ENCODE results near the gene ROS1.

The ROS1 gene

DNA sequence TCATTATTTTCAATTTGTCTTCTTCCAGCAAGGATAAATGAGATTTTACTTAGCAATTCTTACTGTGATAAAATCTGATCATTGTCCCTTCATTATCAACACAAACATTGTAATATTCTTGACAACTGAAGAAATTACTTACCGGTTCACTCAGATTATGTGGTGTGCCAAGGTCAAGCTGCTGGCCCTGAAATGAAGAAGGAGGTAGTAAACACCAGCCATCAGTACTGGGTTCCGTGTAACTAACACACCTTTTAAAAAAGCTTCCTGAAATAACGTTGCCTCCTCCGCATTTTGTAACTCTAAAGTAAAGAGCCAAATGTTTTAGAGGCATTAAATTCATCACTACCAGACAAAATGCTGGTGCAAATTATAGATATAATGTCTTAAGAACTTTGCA lies 7.4 kb downstream of the ROS1 start:
- Histone ChIP-seq H3K4me1 (ENCODE audit: control insufficient read depth, insufficient read depth, low read length) (no peaks in the 10 kb centered on the region), H3K4me3 (ENCODE audit: low read length) (no peak overlapping the region), H3K36me3 (ENCODE audit: control insufficient read depth, insufficient read depth, low read length) (no peaks in the 10 kb centered on the region), H3K9me3 (ENCODE audit: control insufficient read depth, low read length) (no peaks in the 10 kb centered on the region), H3K27me3 (ENCODE audit: control insufficient read depth, insufficient read depth, low read length) (no peaks in the 10 kb centered on the region), H3K9ac (ENCODE audit: low read length) (no peak overlapping the region)

DNA sequence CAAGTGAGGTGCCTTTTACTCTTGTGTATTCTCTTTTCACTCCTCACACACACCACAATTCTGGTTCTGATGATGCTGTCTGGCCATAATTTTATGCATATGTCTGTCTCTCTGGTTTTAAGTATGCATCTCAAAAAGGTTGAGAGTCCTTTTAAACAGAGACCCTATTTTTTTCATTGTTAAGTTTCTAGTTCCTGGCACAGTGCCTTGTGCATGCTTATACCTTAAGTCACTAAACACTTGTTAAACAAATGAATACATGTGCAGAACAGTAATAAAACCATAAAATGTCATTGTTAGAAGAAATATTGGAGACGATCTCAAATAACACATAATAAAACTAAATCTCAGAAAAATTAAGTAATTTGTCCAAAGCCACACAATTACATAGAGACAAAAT lies 7.9 kb downstream of the ROS1 start:
- no peak overlapping the region for H3K4me3 ChIP-seq (ENCODE audit: low read length)
- no peaks in the 10 kb centered on the region for H3K36me3 ChIP-seq (ENCODE audit: control insufficient read depth, insufficient read depth, low read length)
- no peak overlapping the region for H3K9ac ChIP-seq (ENCODE audit: low read length)
- H3K9me3 ChIP-seq (ENCODE audit: control insufficient read depth, low read length) = no peaks in the 10 kb centered on the region
- no peaks in the 10 kb centered on the region for H3K4me1 ChIP-seq (ENCODE audit: control insufficient read depth, insufficient read depth, low read length)
- no peaks in the 10 kb centered on the region for H3K27me3 ChIP-seq (ENCODE audit: control insufficient read depth, insufficient read depth, low read length)

DNA sequence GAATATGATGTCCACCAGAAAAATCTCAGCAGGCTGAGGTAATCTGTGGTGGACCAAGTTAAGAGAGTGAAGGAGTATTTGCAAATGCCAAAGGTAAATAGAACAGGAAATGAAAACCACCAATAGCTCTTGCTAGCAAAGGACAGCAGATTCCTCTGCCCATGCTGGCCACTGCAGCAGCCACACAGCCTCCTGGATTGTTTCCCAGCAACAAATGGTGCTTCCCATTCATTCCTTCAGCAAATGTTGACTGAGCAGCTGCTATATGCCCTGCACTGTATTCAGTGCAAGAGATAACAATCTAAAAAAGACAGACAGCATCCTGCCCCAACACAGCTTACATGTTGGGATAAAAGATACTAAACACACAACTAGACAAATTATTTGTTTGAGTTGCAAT lies 11.0 kb downstream of the ROS1 start:
- no peaks in the 10 kb centered on the region for H3K4me1 ChIP-seq (ENCODE audit: control insufficient read depth, insufficient read depth, low read length)
- H3K36me3 ChIP-seq (ENCODE audit: control insufficient read depth, insufficient read depth, low read length) = no peaks in the 10 kb centered on the region
- no peak overlapping the region for H3K4me3 ChIP-seq (ENCODE audit: low read length)
- no peaks in the 10 kb centered on the region for H3K9me3 ChIP-seq (ENCODE audit: control insufficient read depth, low read length)
- no peaks in the 10 kb centered on the region for H3K27me3 ChIP-seq (ENCODE audit: control insufficient read depth, insufficient read depth, low read length)
- no peak overlapping the region for H3K9ac ChIP-seq (ENCODE audit: low read length)

DNA sequence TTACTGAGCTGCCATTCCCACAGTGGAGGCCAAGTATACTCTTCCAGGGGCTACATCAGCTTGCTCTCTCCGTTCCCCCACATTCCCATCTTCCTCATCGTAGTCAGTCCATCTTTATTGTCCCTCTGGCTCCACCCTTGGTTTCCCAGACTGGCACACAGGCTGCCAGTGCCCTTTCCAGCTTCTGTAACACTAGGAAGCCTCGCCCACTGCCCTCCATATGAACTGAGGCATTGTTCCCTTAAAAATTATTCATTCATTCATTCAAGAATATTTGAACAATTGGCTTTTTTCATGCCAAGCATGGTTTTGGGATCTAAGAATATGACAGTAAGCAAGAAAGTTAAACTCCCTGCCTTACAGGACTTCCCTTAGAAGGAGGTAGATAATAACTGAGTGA lies 14.3 kb downstream of the ROS1 start:
- no peaks in the 10 kb centered on the region for H3K4me1 ChIP-seq (ENCODE audit: control insufficient read depth, insufficient read depth, low read length)
- no peaks in the 10 kb centered on the region for H3K27me3 ChIP-seq (ENCODE audit: control insufficient read depth, insufficient read depth, low read length)
- no peaks in the 10 kb centered on the region for H3K36me3 ChIP-seq (ENCODE audit: control insufficient read depth, insufficient read depth, low read length)
- no peak overlapping the region for H3K9ac ChIP-seq (ENCODE audit: low read length)
- H3K4me3 ChIP-seq (ENCODE audit: low read length) = no peak overlapping the region
- no peaks in the 10 kb centered on the region for H3K9me3 ChIP-seq (ENCODE audit: control insufficient read depth, low read length)

DNA sequence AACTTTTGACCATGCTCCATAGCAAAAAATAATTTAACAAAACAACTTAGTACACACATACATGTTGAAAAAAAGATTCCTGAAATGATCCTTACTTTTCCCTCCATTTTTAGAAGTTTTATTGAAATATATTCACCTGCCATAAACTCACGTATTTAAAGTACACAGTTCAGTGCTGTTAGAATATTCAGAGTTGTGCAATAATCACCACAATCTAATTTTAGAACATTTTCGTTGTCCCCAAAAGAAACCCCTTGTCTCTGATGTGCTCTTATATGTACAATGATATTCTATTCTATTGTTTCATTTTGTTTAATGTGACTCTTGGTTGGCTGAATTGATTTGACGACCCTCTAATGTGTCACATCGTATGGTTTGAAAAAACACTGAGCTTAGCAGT lies 15.9 kb downstream of the ROS1 start:
- H3K9me3 ChIP-seq (ENCODE audit: control insufficient read depth, low read length) = no peaks in the 10 kb centered on the region
- H3K4me1 ChIP-seq (ENCODE audit: control insufficient read depth, insufficient read depth, low read length) = no peaks in the 10 kb centered on the region
- no peak overlapping the region for H3K4me3 ChIP-seq (ENCODE audit: low read length)
- no peaks in the 10 kb centered on the region for H3K36me3 ChIP-seq (ENCODE audit: control insufficient read depth, insufficient read depth, low read length)
- H3K9ac ChIP-seq (ENCODE audit: low read length) = no peak overlapping the region
- H3K27me3 ChIP-seq (ENCODE audit: control insufficient read depth, insufficient read depth, low read length) = no peaks in the 10 kb centered on the region

DNA sequence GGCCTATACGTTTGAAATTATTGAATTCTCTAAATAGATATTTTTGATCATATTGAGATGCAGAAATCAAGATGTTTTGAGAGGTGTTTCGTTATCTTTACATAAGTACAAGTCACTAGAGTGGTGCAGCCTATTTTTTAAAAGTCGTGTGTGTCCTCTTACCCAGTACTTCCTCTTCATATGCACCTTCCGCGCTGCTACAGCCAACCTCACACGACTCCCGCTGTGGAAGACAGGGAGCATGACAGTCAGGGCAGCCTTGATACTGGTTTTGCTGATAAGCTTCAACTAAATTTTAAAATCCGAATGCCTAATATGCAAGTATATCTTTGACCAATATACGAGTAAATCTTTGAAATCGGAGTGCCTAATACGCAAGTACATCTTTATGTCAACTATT lies 16.3 kb downstream of the ROS1 start:
- Histone ChIP-seq H3K4me1 (ENCODE audit: control insufficient read depth, insufficient read depth, low read length) (no peaks in the 10 kb centered on the region), H3K36me3 (ENCODE audit: control insufficient read depth, insufficient read depth, low read length) (no peaks in the 10 kb centered on the region)

DNA sequence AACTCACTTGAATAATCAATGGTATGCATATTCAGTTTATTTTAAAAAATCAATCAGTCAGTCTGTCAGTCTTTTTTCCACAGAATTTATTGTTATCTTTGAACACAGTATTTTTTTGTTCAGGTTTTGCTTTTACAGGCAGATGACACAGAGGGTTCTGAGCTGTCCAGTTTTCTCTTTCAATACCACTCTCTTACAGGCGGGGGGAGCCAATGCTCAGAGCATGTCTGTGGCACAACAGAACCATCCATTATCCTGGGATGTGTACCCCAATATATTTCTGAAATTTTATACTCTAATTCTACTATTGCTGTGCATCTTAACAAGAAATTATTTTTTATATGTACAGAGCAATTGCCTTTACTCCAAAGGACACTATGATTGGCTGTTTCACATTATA lies 21.2 kb downstream of the ROS1 start:
- no peak overlapping the region for H3K4me3 ChIP-seq (ENCODE audit: low read length)
- no peak overlapping the region for H3K9ac ChIP-seq (ENCODE audit: low read length)
- no peaks in the 10 kb centered on the region for H3K9me3 ChIP-seq (ENCODE audit: control insufficient read depth, low read length)
- H3K4me1 ChIP-seq (ENCODE audit: control insufficient read depth, insufficient read depth, low read length) = no peaks in the 10 kb centered on the region
- H3K36me3 ChIP-seq (ENCODE audit: control insufficient read depth, insufficient read depth, low read length) = no peaks in the 10 kb centered on the region
- H3K27me3 ChIP-seq (ENCODE audit: control insufficient read depth, insufficient read depth, low read length) = no peaks in the 10 kb centered on the region

More for the DNA sequence above, 16.3 kb downstream of the ROS1 start:
- H3K9me3 ChIP-seq (ENCODE audit: control insufficient read depth, low read length) = no peaks in the 10 kb centered on the region
- H3K9ac ChIP-seq (ENCODE audit: low read length) = no peak overlapping the region
- H3K4me3 ChIP-seq (ENCODE audit: low read length) = no peak overlapping the region
- no peaks in the 10 kb centered on the region for H3K27me3 ChIP-seq (ENCODE audit: control insufficient read depth, insufficient read depth, low read length)

DNA sequence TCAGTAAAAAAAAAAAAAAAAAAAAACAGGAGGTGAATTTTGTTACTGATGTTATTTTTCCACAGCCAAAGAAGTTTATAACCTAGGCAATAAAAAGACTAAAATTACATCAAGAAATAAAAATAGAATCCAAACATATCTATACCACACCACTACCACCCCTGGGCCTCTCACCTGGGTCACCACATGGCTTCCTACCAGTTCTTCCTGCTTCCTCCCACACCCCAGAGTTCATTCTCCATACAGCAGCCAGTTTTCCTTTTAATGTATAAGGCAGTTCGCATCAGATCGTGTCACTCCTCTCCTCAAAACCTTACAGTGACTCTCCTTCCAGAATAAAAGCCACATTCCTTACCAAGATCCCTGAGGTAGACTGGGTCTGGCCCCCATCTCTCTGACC lies 23.9 kb downstream of the ROS1 start:
- H3K9me3 ChIP-seq (ENCODE audit: control insufficient read depth, low read length) = no peaks in the 10 kb centered on the region
- H3K4me3 ChIP-seq (ENCODE audit: low read length) = no peak overlapping the region
- no peaks in the 10 kb centered on the region for H3K36me3 ChIP-seq (ENCODE audit: control insufficient read depth, insufficient read depth, low read length)

DNA sequence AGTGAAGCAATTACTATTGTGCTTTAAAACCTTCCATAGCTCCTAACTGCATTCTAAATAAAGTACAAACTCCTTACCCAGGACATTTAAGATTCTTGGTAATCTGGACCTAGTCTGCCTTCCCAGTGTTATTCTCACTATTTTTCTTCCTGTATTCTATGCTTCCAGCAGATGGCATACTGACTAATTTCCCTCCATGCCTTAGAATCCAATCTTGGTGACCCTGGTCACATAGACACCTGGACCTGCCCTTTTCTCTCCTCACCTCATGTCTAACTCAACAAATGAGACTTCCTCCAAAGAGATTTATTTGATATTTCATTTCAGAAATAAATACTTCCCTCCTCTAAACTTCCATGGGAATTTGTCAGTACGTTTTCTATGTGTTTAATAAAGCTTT lies 25.8 kb downstream of the ROS1 start:
- Histone ChIP-seq H3K4me3 (ENCODE audit: low read length) (no peak overlapping the region), H3K4me1 (ENCODE audit: control insufficient read depth, insufficient read depth, low read length) (no peaks in the 10 kb centered on the region), H3K9ac (ENCODE audit: low read length) (no peak overlapping the region), H3K27me3 (ENCODE audit: control insufficient read depth, insufficient read depth, low read length) (no peaks in the 10 kb centered on the region), H3K9me3 (ENCODE audit: control insufficient read depth, low read length) (no peaks in the 10 kb centered on the region), H3K36me3 (ENCODE audit: control insufficient read depth, insufficient read depth, low read length) (no peaks in the 10 kb centered on the region)

More for the DNA sequence above, 23.9 kb downstream of the ROS1 start:
- Histone ChIP-seq H3K4me1 (ENCODE audit: control insufficient read depth, insufficient read depth, low read length) (no peaks in the 10 kb centered on the region), H3K27me3 (ENCODE audit: control insufficient read depth, insufficient read depth, low read length) (no peaks in the 10 kb centered on the region), H3K9ac (ENCODE audit: low read length) (no peak overlapping the region)

DNA sequence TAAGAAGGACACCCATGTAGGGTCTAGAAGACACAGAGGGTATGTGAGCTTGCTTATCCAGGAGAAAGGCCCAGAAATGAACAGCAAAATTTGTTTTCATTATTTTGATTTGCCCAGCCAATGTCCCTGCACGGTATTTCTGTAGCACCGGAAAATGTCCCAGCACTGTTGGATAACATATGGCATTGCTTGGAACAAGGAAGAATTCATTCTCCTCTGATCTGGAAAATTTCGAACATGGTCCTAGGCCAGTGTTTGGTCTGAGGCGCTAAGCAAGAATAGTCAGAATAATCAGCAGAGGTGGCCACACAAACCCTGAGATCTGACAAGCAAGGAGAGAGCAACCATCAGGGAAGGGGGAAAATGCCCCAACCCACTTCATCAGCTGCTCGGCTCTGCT lies 26.6 kb downstream of the ROS1 start:
- Histone ChIP-seq H3K36me3 (ENCODE audit: control insufficient read depth, insufficient read depth, low read length) (no peaks in the 10 kb centered on the region), H3K4me3 (ENCODE audit: low read length) (no peak overlapping the region), H3K9ac (ENCODE audit: low read length) (no peak overlapping the region), H3K4me1 (ENCODE audit: control insufficient read depth, insufficient read depth, low read length) (no peaks in the 10 kb centered on the region), H3K27me3 (ENCODE audit: control insufficient read depth, insufficient read depth, low read length) (no peaks in the 10 kb centered on the region), H3K9me3 (ENCODE audit: control insufficient read depth, low read length) (no peaks in the 10 kb centered on the region)

DNA sequence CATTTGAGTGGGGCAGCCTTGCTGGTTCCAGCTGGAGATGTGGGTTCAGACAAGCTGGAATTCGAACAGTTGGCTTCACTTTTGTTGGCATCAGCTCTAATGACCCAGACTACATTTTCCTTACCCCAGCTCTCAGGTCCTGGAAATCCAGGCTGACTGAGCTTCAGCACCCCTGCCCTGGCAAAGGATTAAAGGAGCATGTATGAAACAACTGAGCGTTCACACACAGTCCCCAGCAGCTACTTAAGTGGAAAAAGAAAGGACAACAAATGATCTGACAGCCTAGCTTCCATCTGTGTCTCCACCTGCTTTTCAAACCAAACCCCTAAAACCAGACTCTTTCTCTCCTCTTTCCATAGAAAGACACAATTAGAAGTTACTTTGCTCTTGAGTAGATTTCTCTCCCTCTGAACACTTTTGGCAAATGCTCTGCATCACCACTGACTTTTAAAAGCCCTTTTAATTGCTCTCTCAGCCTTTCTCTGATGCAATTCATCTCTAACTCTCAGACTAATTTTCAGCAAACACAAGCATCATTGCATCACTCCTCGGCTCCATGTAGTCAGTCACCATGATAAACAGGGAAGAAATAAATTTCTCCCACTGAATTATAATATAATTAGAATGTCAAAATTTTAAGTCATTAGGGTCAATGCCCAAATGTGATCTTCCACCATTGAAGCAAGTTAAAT lies 28.1 kb downstream of the ROS1 start:
- Histone ChIP-seq H3K9ac (ENCODE audit: low read length) (no peak overlapping the region), H3K36me3 (ENCODE audit: control insufficient read depth, insufficient read depth, low read length) (no peaks in the 10 kb centered on the region), H3K4me1 (ENCODE audit: control insufficient read depth, insufficient read depth, low read length) (peaks cover 4% of the 10 kb centered on the region), H3K9me3 (ENCODE audit: control insufficient read depth, low read length) (no peaks in the 10 kb centered on the region), H3K27me3 (ENCODE audit: control insufficient read depth, insufficient read depth, low read length) (no peaks in the 10 kb centered on the region), H3K4me3 (ENCODE audit: low read length) (no peak overlapping the region)

DNA sequence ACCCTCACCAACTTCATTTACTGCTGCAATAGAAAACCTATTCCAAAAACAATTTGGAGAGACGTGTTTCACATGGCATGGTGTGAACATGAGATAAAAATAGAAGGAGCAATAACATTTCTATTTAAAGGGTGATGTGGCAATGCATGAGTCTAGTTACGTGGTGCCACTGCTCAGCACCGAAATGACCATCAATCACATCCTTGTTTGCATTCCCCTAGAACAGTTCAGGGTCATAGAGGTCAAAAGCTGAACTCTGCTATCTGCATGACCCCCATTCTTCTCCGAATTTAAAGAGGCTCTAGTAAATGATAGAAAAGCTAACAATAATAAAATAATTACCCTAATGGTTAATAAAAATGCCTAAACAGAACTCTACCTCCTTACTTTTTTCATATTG lies 29.5 kb downstream of the ROS1 start:
- H3K9ac ChIP-seq (ENCODE audit: low read length) = no peak overlapping the region
- H3K36me3 ChIP-seq (ENCODE audit: control insufficient read depth, insufficient read depth, low read length) = no peaks in the 10 kb centered on the region
- peaks cover 7% of the 10 kb centered on the region for H3K4me1 ChIP-seq (ENCODE audit: control insufficient read depth, insufficient read depth, low read length)
- H3K9me3 ChIP-seq (ENCODE audit: control insufficient read depth, low read length) = no peaks in the 10 kb centered on the region
- H3K27me3 ChIP-seq (ENCODE audit: control insufficient read depth, insufficient read depth, low read length) = no peaks in the 10 kb centered on the region
- H3K4me3 ChIP-seq (ENCODE audit: low read length) = no peak overlapping the region

DNA sequence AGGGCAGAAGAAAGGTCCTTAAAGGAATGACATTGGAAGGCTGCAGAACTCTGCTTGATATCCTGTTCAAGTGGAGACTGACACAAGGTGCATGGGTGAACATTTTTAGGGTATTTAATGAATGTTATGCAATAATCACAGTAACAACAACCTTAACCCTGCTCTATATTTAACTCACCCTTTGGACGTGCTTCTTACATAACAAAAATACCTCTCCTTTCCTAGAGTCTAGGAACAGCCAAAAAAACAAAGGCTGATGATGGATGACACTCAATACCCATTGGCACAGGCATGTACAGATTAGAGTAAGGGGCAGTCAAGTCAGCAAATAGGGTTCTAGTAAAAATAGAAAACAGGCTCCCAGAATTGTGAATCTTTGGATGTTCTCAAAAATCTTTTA lies 30.6 kb downstream of the ROS1 start:
- Histone ChIP-seq H3K4me3 (ENCODE audit: low read length) (no peak overlapping the region), H3K36me3 (ENCODE audit: control insufficient read depth, insufficient read depth, low read length) (no peaks in the 10 kb centered on the region), H3K4me1 (ENCODE audit: control insufficient read depth, insufficient read depth, low read length) (peaks cover 7% of the 10 kb centered on the region), H3K27me3 (ENCODE audit: control insufficient read depth, insufficient read depth, low read length) (no peaks in the 10 kb centered on the region), H3K9me3 (ENCODE audit: control insufficient read depth, low read length) (no peaks in the 10 kb centered on the region), H3K9ac (ENCODE audit: low read length) (no peak overlapping the region)

All from mucosa of stomach (tissue), 1 donor.